HAP-1 (cell line): ENCODE results near the gene RASEF.

Experiments
- DNase-seq, 2 experiments: peaks; one replicate each; pipeline ENCODE4 v3.0.0-alpha.2; 2016 to 2020; ENCODE audit warnings: low spot score in 2 of 2
- H3K27me3 ChIP-seq: fragments of 250-450 bp; sonication (Bioruptor Pico); 2 replicates; pipeline ENCODE4 v1.5.1; 2020; ENCODE audit warnings: low read depth, mild to moderate bottlenecking, moderate library complexity
- H3K36me3 ChIP-seq: fragments of 250-450 bp; sonication (Bioruptor Pico); replicated peaks from 2 replicates; pipeline ENCODE4 v1.5.1; 2020; ENCODE audit warnings: mild to moderate bottlenecking
- H3K4me1 ChIP-seq: fragments of 250-450 bp; sonication (Bioruptor Pico); 2 replicates; pipeline ENCODE4 v1.5.1; 2020; ENCODE audit warnings: mild to moderate bottlenecking
- H3K4me3 ChIP-seq: fragments of 250-450 bp; sonication (Bioruptor Pico); 2 replicates; pipeline ENCODE4 v1.5.1; 2020; ENCODE audit warnings: mild to moderate bottlenecking, moderate library complexity
- H3K9me3 ChIP-seq: fragments of 250-450 bp; sonication (Bioruptor Pico); 2 replicates; pipeline ENCODE4 v1.5.1; 2020; ENCODE audit warnings: mild to moderate bottlenecking, moderate library complexity
- in situ Hi-C: fragments of 300-500 bp; cut with MboI; formaldehyde crosslinking; loops from 3 replicates; pipeline ENCODE4 v1.14.3; 2020; ENCODE audit warnings: low sequenced_read_pairs, inconsistent platforms, mixed read lengths

Gene RASEF

DNA sequence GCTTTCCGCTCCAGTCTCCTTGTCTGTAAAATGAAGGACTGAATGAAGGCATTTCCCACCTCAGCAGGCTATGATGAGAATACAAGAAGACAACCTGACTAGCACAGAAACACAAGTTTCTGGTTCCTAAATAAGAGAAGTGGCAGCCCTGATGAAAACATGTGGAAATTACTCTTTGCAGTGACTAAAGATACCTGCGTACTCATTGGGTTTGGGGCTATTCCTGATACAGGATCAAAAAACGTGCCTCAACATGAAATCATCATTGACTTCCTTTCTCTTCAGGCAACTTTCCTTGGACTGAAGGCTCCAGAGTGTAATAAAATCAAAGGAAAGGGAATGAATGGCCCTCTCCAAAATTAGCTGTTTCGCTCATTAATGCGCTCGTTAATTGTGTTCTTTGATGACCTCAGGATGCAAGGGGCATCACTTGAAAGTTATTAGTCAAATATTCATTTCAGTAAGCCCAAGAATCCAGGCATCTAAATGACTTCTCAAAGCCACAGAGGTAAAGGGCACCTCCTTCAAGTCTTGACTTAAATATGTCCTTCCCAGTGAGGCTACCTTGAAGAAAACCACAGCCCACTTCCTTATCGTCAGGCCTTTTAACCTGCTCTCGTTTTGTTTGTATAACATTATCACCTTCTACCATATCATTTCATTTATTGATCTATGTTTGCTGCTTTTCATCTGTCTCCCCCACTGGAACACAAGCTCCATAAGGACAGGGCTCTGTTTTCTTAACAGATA lies 68.9 kb downstream of the RASEF start:
- DNase-seq, result no peak
- in situ Hi-C loops, result no loop called here
- no peaks in the 10 kb centered on the region for H3K27me3 ChIP-seq
- no peak overlapping the region for H3K4me3 ChIP-seq
- no peaks in the 10 kb centered on the region for H3K4me1 ChIP-seq
- no peaks in the 10 kb centered on the region for H3K9me3 ChIP-seq
- H3K36me3 ChIP-seq, result no peaks in the 10 kb centered on the region

DNA sequence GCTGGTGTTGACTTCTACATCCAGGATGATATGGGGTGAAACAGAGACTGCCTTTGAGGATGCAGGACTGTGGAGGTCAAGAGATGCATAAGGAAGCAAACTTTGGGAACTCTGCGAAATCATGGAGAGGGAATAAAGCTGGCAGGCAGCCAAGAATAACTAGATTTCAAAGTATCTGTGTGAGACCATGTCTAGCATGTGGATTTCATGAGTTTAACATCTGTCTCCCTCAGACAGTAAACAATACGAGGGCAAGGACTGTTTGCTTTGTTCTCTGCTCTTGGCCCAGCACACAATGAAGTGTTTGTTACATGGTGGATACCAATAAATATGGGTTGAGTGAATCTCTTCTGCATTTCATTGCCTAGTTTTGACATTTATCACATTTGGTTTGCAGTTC lies 71.3 kb downstream of the RASEF start:
- in situ Hi-C loops, result no loop called here

DNA sequence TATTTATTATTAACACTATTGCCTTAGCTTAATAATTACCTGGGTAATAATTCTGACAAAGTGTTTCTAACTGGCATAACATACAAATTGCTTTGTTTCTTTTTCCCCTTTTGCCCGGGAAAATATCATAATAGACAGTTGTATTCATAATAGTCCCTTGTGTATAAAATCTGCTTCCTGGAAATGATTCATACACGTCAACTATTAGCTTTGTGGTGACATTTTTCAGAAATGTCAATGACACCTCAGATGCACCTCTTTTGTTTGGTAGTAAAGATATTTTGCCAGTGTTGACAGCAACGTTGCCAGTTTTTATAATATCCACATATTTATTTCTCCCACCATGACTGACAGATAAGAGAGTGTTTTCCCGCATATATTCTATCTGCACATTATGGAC lies 73.0 kb downstream of the RASEF start:
- H3K4me1 ChIP-seq, result no peaks in the 10 kb centered on the region
- no peaks in the 10 kb centered on the region for H3K27me3 ChIP-seq
- no peaks in the 10 kb centered on the region for H3K36me3 ChIP-seq
- no peak overlapping the region for H3K4me3 ChIP-seq
- no peaks in the 10 kb centered on the region for H3K9me3 ChIP-seq
- DNase-seq, result no peak
- in situ Hi-C loops, result no loop called here

More for the DNA sequence above, 71.3 kb downstream of the RASEF start:
- no peak for DNase-seq
- no peak overlapping the region for H3K4me3 ChIP-seq
- no peaks in the 10 kb centered on the region for H3K36me3 ChIP-seq
- no peaks in the 10 kb centered on the region for H3K9me3 ChIP-seq
- no peaks in the 10 kb centered on the region for H3K27me3 ChIP-seq
- H3K4me1 ChIP-seq, result no peaks in the 10 kb centered on the region

DNA sequence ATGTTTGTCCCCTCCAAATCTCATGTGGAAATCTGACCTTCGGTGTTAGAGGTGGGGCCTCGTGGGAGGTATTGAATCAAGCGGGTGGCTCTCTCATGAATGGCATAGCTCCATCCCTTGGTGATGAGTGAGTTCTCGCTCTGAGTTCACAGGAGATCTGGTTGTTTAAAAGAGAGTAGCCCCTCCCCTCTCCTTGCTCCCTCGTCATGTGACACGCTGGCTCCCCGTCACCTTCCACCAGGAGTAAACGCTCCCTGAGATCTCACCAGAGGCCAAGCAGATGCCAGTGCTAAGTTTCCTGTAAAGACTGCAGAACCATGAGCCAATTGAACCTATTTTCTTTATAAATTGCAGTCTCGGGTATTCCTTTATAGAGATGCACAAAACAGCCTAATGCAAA lies 74.5 kb downstream of the RASEF start:
- Histone ChIP-seq H3K27me3 (no peaks in the 10 kb centered on the region), H3K9me3 (no peaks in the 10 kb centered on the region), H3K36me3 (no peaks in the 10 kb centered on the region), H3K4me1 (no peaks in the 10 kb centered on the region), H3K4me3 (no peak overlapping the region)
- in situ Hi-C loops, result no loop called here
- no peak for DNase-seq

DNA sequence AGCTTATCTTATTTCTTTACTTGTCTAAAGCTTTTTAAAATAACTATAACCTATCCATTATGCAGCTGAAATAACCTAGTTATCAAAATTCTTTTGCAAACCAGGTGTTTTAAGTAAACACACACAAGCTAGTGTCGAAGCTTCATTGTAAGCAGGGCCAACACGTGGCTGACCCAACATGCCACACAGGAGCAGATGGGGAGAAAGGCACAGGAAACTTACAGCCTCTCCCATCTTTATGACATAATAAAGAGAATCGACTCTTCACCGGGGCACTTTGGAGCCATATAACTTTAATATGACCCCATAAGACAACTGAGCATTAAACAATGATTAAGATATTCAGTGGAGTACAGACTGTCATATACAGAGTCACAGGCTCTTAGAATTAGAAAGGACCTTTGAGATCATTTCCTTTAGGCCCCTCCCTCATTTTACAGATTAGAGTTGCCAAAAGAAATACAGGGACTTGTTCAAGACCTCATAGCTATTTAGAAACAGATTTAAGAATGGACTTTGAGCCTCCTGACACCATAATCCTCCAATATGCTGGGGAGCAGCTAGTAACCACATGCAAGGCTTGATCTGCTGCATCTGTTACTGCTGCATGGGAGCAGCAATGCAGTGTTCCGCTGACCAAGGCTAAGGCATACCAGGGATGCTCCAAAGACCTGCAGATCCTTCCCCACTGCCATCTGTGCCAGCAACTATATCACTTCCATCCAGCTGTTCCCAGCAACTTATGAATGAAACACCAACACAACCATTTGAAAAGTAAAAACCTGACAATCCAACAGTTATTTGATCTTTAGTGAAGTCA lies 75.4 kb downstream of the RASEF start:
- H3K27me3 ChIP-seq, result no peaks in the 10 kb centered on the region
- H3K9me3 ChIP-seq, result no peaks in the 10 kb centered on the region
- H3K4me3 ChIP-seq, result no peak overlapping the region
- no peaks in the 10 kb centered on the region for H3K4me1 ChIP-seq
- no peaks in the 10 kb centered on the region for H3K36me3 ChIP-seq
- DNase-seq, result no peak
- in situ Hi-C loops, result no loop called here

DNA sequence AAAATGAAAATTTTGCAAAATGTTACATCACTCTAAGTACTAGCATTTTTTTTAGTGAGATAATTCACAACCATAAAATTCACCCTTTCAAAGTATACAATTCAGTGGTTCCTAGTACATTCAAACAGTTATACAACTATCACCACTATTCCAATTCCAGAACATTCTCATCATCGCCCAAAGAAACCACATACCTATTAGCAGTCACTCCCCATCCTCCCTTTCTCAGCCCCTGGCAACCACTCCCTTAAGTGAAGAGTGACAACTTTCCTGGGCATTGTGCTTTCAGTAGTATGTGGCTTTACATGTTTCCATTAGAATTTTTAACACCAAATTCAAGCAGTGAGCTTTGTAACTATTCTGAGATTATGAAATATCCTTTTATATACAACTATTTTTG lies 81.4 kb downstream of the RASEF start:
- no peaks in the 10 kb centered on the region for H3K4me1 ChIP-seq
- in situ Hi-C loops, result no loop called here
- no peak for DNase-seq
- H3K27me3 ChIP-seq, result no peaks in the 10 kb centered on the region
- H3K4me3 ChIP-seq, result no peak overlapping the region
- H3K36me3 ChIP-seq, result no peaks in the 10 kb centered on the region
- H3K9me3 ChIP-seq, result no peaks in the 10 kb centered on the region

DNA sequence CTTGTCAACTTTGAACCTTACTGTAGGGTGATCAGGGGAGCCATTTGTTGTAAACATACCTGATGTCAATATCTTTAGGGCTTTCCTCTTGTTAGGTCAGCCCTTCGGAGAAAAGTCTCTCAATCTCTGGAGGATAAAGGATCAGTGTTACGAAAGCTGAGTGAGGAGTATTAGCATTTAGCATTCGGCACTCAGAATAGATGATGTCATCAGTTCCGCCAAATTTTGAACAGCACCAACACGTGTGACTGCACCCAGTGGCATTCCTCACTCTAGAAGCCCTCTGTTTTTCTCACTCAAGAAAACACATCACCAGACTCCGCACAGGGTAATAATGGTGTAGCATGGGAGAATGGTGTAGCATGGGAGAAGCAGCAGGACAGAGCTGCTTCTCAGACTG lies 87.8 kb downstream of the RASEF start:
- in situ Hi-C loops, result no loop called here

DNA sequence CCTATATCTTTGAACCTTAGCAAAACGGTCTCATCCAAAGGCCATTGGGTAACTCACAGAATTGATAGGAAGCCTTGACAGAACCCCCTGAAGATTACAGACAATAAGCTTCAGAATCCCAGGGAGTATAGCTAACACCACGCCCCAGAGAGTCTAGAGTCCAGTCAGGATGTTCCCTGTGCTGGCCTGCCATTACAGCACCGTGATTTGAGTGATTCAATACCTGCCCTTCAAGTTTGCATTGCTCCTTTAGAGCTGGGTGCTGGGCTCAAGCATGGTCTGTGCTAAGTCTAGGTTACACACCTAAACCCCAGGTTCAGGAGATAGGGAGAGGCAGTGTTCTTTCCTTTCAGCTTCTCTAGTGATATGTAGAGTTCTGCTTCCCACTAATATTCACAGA lies 90.5 kb downstream of the RASEF start:
- in situ Hi-C loops, result no loop called here

More for the DNA sequence above, 87.8 kb downstream of the RASEF start:
- no peaks in the 10 kb centered on the region for H3K27me3 ChIP-seq
- H3K4me1 ChIP-seq, result no peaks in the 10 kb centered on the region
- H3K9me3 ChIP-seq, result no peaks in the 10 kb centered on the region
- no peak overlapping the region for H3K4me3 ChIP-seq
- no peak for DNase-seq
- H3K36me3 ChIP-seq, result no peaks in the 10 kb centered on the region

DNA sequence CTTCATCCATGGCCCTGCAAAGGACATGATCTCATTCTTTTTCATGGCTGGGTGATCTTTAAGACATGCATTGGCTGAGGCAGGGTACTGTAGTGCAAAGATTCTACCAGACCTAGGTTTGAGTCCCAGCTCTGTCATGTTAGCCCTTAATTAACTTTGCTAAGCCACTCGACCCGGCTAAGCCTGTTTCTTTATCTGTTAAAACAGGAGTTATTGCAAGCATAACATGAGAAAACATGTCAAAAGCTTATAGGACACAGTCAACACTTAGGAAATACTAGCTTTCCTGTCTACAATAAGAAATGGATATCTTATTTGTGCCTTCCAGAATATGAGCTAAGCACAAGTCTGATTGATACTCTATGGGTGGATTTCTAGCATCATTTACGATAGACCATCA lies 92.6 kb downstream of the RASEF start:
- Histone ChIP-seq H3K9me3 (no peaks in the 10 kb centered on the region), H3K27me3 (peaks cover 7% of the 10 kb centered on the region; the same call in 1 of the 2 replicates), H3K4me1 (no peaks in the 10 kb centered on the region), H3K4me3 (no peak overlapping the region), H3K36me3 (no peaks in the 10 kb centered on the region)
- in situ Hi-C loops, result no loop called here
- DNase-seq, result no peak

More for the DNA sequence above, 90.5 kb downstream of the RASEF start:
- Histone ChIP-seq H3K9me3 (no peaks in the 10 kb centered on the region), H3K4me1 (no peaks in the 10 kb centered on the region), H3K36me3 (no peaks in the 10 kb centered on the region), H3K4me3 (no peak overlapping the region), H3K27me3 (no peaks in the 10 kb centered on the region)
- DNase-seq, result no peak

DNA sequence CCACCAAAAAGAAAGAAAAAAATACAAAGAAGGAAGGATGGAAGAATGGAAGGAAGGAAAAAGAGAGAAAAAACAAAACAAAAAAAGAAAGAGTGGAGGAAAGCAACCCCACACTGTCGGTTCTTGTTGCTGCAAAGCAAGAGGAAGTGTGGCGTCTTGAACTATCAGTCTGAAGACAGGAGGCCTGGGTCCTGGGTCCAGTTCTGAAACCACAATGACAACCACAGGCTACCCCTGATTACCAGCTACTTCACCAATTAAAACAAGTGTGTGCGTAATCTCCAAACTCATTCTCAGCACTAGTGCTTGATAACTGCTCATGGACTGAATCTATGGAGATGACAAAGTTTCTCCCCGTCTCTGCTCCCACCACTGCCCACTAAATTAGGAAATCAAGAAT lies 93.7 kb downstream of the RASEF start:
- no peak overlapping the region for H3K4me3 ChIP-seq
- DNase-seq, result no peak
- no peaks in the 10 kb centered on the region for H3K36me3 ChIP-seq
- H3K4me1 ChIP-seq, result no peaks in the 10 kb centered on the region
- in situ Hi-C loops, result no loop called here
- peaks cover 9% of the 10 kb centered on the region; the same call in 1 of the 2 replicates for H3K27me3 ChIP-seq
- H3K9me3 ChIP-seq, result no peaks in the 10 kb centered on the region

DNA sequence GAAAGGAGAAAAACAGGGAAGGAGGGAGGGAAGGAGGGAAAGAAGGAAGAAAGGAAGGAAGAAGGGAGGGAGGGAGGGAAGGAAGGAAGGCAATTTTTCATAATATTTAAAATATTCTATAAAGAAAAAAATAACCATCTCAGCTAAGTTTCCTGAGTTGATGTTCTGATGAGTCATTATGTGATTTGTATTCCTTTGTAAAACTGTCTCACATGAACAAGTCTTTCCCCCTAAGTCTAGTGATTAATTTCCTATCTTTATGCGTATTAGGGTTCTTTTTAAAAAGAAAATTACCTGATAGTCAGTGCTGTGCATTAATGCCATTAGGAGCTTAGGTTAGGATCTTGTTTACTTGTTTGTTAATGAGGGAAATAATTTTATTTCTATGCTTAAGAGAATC lies 94.1 kb downstream of the RASEF start:
- in situ Hi-C loops, result no loop called here

DNA sequence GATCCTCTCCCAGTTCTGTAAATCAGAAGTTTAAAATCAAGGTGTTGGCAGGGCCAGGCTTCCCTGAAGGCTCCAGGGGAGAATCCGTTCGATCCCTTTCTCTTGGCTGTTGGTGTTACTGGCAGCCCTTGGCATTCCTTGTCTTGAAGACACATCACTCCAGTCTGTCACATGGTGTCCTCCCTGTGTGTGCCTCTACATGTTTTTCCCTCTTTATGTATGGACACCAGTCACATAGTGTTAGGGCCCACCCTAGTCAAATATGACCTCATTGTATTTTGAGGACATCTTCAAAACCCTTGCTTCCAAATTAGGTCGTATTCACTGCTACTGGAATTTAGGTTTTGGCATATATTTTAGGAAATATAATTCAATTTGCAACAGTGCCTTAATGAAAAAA lies 94.6 kb downstream of the RASEF start:
- in situ Hi-C loops, result no loop called here
- Histone ChIP-seq H3K9me3 (no peaks in the 10 kb centered on the region), H3K36me3 (no peaks in the 10 kb centered on the region), H3K4me3 (no peak overlapping the region), H3K27me3 (peaks cover 9% of the 10 kb centered on the region; the same call in 1 of the 2 replicates), H3K4me1 (no peaks in the 10 kb centered on the region)
- DNase-seq, result no peak

More for the DNA sequence above, 94.1 kb downstream of the RASEF start:
- Histone ChIP-seq H3K4me3 (no peak overlapping the region), H3K36me3 (no peaks in the 10 kb centered on the region), H3K4me1 (no peaks in the 10 kb centered on the region), H3K9me3 (no peaks in the 10 kb centered on the region), H3K27me3 (peaks cover 9% of the 10 kb centered on the region; the same call in 1 of the 2 replicates)
- DNase-seq, result no peak

DNA sequence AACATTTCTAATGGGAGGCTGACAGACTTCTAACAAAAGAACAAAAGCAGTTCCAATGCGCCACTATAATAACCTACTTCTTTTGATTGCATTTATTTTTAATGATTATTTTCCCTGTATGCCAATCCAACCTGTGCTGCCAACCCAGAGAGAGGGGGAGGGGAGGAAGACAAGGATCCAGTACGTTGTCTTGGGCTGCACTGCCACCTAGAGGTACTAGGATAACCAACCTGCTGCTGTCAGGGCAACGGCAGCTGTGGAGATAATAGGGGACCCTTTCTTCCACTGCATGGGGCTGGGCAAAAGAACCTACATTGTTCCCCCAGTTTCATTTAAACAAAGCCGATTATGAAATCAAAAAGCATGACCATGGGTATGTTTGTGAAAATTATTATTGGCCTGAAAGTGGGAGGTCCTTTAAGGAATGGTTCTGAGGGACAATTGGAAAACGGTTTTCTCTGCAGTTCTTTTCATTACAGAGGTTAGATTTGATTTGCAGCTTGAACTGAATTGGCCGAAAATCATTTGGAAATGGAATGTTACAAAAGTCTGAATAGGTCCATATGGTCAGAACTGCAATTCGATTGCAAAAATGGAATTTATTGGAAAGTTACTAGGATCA lies 101.3 kb downstream of the RASEF start:
- Histone ChIP-seq H3K4me1 (no peaks in the 10 kb centered on the region), H3K36me3 (no peaks in the 10 kb centered on the region), H3K9me3 (no peaks in the 10 kb centered on the region), H3K27me3 (peaks cover 9% of the 10 kb centered on the region; the same call in 1 of the 2 replicates), H3K4me3 (no peak overlapping the region)
- peak; percentile 70 to 86 for DNase-seq
- in situ Hi-C loops, result no loop called here
